GM18861 (cell line): ENCODE results near the gene PHKG1.
A peak's percentile ranks its signal among the peaks of the same experiment; 100 is the strongest.
"Not testable (repeated sequence)": the region's sequence is repeated elsewhere in the genome, so short reads cannot be mapped to it uniquely, and the experiment has no call there.

Experiments
- ATAC-seq: cut with Tn5 transposase; IDR thresholded peaks from one replicate; pipeline ENCODE4 v1.9.1; 2021; ENCODE audit not compliant: unreplicated experiment

Gene PHKG1

GRCh38 chr7:56046721-56047445 lies 45.9 kb downstream of the PHKG1 start:
- ATAC-seq, result no peak

- not testable (repeated sequence) for ATAC-seq
These were observed 47.0 kb downstream of the PHKG1 start for GRCh38 chr7:56045758-56046157.

- ATAC-seq, result no peak
These were observed 52.0 kb downstream of the PHKG1 start for GRCh38 chr7:56040730-56041129.

GRCh38 chr7:56033671-56034432 lies 58.9 kb downstream of the PHKG1 start:
- ATAC-seq, result peak; percentile 94

GRCh38 chr7:56032578-56032977 lies 60.2 kb downstream of the PHKG1 start:
- not testable (repeated sequence) for ATAC-seq

- ATAC-seq, result not testable (repeated sequence)
These were observed 61.2 kb downstream of the PHKG1 start for GRCh38 chr7:56031556-56031955.

- ATAC-seq, result no peak
These were observed 62.4 kb downstream of the PHKG1 start for GRCh38 chr7:56030340-56030739.
